Limb (tissue), 2 donors: ENCODE measurements around the gene RXFP1.

Experiments used
- DNase-seq, 2 donors: peaks; one replicate each; pipeline ENCODE4 v3.0.0-alpha.2; 2016; ENCODE audit errors: extremely low spot score in 2 of 2

The RXFP1 gene

DNA sequence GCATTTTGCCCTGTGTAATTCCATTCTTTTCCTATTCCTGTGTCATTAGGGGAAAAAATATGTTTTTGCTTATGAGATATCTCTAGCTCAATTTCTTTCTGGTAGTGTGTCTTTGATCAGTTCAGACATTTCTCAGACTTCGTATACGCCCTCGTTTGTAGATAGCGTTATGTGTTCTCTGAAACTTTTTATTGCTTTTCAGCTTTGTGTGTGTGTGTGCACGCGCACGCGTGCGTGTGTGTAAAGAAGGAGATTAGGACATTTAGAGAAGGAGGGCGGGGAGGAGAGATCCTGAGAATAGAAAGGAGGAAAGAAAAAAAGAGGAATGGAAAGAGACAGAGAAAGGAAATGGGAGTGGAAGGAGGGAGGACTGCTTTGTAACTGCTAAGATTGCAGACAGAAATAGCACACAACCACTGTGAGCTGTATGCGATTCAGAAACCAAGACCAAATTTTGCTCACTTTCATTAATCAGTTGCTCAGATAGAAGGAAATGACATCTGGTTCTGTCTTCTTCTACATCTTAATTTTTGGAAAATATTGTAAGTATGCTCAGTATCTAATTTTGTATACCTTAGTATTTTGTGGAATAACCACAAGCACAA is at the start of gene RXFP1:
Gene RXFP1 (plus strand): TSS at position 399 of the 605 bp plus-strand sequence. CDS start 95 bp downstream, at position 494.
- DNase-seq: no peak

DNA sequence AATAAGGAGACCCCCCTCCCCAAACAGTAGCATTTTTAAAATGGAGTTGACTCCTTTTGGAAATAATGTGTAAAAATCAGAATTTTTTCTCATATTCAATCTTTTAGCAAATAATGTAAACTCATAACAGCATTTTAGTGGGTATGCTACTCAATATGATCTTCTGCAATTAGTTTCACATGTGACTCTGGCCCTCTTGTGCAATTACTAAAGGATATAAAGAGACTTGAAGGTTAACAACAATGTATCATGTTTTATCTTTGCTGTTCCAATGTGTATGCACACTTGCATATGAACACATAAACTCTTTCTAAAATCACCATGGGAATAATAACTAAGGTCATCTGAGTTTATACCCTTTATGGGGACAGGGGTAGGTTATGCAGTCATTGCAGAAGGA is 39.9 kb upstream of the RXFP1 start:
- no peak for DNase-seq

DNA sequence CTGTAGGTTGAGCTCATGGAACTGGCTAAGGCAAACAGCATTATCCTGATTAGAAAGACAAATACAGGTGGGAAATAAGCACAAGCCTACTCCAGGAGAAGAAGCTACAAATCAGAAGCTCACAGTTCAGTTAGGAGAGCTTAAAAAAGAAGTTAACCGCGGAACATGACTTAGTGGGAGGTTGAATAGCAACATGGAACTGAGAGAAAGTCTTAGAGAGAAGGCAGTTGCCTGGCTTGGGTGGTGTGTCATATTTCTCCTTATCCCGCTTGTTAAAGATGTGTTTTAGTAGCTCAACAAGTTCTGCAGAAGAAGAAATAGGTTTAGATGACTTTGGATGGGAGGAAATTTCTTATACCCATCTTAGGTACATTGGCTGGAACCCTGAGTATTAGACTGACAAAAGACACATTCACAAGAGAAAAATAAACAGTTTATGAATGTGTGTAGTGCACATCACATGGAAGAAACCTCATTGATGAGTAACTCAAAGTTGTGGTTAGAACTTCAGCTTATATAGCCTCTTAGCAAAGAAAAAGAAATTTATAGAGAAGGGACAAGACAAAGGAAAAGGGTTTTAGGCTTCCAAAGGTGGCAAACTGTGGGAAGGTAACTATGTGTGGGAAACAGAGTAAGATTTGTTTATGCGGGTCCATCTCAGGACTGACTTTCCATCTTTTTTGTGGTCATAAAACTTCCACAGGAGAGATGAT is 37.4 kb upstream of the RXFP1 start:
- no peak for DNase-seq

DNA sequence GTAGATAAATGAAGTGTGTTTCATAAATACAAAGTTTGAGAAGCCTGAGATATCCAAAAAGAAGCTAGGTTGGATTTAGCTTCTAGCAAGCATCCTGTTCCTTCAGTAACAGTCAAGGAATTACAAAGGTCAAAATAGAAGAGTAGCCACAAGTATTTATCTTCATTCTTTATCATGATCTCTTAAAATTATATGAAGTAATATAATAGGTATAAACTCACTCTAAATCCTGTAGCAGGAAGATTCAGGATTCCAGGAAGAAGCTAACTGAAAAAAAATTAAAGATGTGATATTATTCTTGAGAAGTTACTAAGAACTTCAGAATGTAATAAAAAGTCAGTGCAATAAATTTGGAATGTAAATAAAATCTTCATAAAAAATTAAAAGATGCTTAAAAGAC is 31.1 kb upstream of the RXFP1 start:
- no peak for DNase-seq

DNA sequence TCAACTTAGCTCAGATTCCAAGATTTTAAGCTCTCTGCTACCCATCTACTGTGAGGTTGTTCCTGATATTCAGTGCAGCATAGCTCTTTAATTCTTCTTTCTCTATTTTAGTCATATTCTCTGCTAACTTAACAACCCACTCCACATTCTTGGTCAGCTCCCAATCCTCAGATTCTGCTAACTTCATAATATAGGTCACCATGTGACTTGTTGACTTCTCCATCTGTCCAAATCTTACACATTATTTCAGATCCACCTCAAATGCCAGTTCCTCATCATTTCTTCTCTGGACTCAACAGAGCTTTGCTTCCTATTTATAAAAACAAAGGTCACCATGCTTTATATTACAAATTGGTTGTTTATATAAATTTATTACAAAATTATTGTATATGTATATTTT is 29.3 kb upstream of the RXFP1 start:
- no peak for DNase-seq

DNA sequence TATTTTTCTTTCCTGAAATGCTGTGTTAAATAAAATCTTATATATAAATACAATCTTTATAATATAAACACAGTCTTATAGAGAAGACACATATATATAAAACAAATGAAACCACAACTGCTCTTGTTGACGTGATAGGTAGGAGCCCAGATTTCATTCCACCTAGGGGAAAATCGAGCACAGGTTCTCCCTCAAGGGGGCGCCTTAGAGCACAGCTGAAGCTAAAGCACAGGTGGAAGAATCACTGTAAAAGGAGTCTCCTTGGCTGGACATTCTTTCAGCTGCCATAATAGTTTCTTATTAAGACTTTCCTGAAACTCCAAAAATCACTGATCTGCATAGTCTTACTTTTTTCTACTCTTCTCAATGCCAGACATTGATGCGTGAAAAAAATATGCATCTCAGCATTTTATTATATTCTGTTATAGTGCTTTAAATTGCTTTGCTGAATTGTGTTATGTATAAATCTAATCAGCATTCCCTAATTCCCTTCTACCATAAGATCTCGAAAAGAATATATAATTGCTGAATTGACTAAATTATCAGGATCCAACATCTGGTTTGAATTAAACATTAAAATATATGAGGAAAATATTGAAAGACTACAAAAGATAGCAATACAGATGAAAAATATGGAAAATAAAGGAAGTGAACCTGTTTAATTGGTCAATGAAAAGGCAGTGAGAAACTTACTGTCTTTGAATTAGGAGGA is 25.5 kb upstream of the RXFP1 start:
- no peak for DNase-seq

DNA sequence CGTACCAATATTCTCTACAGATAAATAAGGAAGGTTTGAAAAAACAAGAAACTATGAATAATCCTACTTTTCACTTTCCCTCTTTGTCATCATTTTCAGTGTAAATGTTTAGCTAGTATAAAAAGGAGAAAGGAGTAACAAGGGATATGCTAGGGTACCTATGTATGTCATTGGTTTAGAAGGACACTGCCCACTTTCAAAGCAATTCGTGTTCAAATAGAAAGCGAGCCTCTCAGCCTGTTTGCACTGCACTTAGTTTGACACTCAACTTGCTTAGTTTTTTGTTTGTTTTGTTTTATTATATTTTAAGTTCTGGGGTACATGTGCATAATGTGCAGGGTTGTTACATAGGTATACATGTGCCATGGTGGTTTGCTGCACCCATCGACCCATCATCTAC is 21.6 kb upstream of the RXFP1 start:
- DNase-seq: no peak

DNA sequence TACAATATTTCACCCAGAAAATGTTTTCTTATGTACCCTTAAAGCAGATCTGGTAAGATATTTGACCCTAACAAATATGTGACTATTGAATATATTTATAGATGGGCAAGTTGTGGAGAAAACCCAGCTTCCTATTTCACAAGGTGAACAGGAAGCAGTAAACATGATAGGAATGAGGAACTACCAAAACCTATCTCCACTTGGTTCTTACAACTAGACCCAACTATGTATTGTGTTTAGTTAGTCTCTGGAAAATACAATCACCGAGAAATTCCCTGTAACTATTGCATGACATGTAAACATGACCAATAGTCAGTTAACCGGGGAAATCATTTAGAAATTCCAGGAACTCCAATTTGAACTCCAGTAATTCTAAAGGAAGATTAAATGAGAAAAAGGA is 8.4 kb upstream of the RXFP1 start:
- no peak for DNase-seq

DNA sequence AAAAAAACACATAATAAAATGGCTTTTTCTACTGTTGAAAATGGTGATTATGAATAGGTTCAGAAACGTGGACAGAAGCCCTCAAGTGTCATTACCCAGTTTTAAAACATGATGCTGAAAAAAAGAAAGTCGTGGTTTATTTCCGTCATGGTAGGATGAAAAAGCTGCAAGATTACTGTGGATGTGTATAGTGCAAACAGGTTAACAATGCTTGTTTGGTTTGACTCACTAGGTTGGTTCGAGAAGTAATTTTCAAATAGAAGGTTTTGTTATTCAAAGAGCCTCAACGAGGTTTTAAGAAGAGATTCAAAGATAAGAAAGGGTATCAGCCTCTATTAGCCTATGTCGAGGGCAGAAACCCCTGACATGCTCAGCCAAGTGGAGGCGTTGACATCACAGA is 2.5 kb upstream of the RXFP1 start:
- no peak for DNase-seq

DNA sequence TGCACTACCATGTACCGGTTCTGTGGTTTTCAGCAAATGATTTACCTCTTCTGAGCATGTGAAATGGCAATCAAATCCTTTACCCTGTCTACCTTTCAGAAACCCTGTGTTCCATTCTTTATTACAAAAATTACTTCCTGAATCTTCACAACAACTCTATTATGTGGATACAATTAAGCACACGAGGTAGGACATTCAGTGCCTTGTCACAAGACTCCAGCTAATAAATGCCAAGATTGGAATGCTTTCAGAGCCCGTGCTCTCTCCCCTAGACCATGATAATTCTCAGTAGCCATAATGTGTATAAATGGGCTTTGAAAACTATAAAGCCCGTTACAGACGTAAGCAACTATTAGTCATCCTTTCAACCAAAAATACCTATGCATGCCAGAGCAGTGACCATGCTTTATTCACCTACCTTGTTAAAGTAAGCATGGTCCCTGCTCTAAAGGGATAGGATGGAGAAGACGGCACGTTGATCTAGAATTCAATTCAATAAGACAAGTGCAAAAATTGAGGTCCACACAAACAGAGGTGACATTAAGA is 2.4 kb downstream of the RXFP1 start:
- no peak for DNase-seq

DNA sequence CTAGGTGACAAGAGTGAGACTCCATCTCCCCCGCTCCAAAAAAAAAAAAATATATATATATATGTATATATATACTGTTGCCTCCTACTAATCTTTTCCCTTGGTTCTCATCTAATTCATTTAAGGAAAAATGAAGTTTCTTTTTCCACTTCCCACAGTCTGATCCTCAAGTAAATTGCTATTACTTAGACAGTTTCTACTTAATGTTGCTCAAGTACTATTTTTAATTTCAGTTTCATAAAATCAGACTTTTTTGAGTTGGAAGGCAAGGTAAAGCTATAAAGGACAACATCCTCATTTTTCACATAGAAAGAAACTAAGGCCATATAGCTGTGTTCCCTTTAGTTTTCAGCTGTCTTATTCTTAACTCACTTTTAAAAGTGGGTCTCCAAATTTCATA is 5.8 kb downstream of the RXFP1 start:
- DNase-seq: no peak

DNA sequence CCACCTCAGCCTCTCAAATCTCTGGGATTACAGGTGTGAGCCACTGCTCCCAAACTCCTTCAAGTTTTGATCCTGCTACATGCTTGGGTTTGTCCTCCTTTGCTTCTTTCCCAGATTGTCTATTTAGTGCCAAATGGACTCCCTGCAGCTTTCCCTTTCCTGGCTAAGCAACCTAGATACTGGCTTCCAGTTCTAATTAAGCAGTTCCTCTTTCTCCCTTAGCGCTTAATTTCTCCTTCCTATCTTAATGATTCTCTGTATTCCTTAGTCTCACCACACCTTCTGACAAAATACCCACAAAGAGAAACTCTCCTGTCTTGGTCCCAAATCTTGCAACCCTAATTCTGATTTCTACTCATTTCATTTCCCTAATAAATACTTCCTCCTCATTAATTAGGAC is 7.8 kb downstream of the RXFP1 start:
- no peak for DNase-seq

DNA sequence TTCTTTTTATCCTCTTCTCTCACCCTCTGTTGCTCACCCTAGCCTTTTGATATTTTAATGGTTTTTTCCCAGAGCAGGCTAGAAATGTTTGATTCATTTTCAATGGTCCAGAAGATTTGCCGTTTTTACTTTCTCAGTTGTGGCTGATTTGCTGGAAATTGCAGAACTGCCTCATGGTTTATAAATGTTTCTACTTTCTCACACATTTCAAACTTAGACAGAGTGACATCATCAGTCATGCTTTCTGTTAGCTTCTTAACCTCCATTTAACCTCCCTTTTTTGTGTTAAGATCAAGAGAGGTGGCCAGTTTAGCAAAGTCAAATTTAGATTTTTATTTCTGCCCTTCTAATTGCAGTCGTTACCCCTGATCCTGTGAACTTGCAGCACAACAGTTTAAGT is 8.7 kb downstream of the RXFP1 start:
- no peak for DNase-seq

DNA sequence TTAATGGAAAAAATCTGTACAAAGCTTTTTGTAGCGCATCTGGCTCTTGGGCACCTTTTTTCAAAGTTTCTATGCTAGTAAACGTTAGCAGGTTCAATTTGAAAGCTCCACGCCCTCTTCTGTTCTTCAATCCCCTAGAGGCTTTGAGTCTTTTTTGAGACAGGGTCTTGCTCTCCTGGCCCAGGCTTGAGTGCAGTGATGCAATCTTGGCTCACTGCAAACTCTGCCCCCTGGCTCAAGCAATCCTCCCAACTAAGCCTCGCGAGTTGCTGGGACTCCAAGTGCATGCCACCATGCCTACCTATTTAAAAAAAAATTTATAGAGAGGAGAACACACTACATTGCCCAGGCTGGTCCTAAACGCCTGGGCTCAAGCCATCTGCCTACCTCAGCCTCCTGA is 9.2 kb downstream of the RXFP1 start:
- DNase-seq: no peak

DNA sequence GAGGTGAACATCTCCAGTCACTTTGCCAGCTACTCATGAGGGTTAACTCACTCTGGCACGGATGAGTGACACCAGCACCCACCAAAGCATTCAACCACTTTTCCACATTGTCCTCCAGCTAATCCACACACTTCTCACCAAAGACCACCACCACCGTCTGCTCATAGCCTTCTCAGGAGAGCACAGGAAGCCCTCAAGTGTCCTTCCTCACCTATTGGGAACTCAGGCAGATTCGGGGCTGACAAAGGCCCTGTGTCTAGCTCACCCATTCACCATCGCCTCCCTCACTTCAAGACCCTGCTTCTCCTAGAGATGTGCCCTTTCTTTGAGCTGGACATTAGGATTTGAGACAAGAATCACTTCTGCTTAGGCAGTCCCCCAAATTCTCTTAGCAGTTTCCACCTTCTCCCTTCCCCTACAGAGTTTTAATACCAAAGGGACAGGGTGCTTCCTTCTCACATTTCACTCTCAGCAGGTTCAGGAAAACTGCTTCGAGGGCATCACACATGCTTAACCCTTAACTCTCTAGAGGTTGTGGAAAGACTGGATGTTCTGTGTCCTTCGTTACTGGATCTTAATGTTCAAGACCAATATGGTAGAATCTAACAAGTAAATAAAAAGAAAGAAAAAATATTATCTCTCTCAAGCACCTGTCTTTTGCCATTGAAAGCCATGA is 11.0 kb downstream of the RXFP1 start:
- DNase-seq: no peak

DNA sequence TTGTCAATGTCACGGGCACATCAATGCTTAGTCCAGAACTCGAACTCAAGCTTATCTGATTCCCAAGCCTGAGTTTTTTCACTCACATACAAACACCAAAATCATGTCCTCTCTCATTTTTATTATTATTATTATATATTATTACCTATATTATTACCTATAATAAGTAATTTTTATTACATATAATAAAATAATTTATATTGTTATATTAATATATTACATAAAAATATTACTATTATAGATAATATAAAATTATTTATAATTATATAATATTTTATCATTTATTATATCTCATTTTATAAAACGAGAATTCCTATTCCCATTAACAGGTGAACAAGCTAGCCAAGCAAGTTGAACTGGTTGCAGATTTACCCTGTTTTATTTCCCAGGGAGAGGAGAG is 13.0 kb downstream of the RXFP1 start:
- DNase-seq: no peak

DNA sequence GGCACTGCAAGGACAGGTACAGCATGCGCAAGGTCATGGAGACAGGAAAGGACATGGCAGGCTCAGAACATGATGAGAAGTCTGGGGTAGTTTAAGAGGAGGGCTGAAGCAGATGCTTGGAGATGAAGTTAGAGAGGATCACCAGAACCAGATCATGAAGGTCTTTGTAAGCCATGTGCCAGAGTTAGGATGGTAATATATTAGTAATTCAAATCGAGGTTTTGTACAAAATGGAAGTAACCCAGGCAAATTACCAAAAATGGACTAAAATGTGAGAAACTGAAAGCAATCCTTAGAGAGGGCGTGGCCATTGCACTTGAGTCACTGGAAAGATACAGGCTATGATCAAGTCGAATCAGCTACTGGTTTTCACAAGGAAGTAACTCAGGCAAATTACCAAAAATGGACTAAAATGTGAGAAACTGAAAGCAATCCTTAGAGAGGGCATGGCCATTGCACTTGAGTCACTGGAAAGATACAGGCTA is 13.5 kb downstream of the RXFP1 start:
- DNase-seq: no peak

DNA sequence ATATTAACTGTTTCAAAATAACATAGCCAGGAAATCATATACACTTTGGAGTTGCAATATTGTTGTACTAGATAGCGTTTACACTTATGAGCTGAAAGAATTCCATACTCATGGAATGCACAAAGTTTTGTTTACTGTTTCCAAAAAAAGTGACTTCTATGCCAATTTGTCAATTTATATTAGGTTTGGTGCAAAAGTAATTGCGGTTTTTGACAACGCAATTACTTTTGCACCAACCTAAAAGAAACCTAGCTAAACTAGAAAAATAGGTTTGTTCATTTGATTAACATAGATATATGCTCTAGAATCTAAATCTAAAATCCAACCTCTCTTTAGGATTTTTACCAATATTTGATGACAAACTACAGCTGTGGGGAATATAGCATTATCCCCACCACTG is 15.2 kb downstream of the RXFP1 start:
- no peak for DNase-seq

DNA sequence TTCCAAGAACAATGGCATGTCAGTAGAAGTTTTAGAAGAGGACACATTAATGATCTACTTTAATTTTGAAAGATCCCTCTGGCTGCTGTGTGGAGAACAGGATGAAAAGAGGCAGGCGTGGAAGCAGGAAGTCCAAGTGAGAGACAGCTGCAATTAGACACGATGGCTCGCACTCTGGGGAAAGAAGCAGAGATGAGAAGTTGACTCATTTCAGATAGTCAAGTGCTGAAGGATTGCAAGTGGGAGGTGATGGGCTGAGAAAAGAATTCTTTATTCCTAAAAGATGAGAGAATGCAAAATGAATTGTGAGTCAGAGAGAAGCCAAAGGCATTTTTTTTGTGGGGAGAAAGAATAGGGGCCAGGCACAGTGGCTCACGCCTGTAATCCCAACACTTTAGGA is 16.5 kb downstream of the RXFP1 start:
- no peak for DNase-seq

DNA sequence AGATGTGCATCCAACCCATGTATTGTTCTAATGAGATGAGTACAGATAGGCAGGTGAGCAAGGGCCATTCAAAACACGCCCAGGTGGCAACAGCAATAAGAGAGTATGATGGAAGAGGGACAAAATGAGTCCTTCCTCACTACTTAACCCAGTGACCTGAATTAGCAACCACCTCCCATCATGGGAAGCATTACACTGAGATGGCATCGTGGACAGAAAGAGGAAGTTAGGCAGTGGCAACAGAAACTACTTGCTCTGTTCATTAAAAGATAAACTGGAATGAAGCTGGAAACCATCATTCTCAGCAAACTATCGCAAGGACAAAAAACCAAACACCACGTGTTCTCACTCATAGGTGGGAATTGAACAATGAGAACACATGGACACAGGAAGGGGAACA is 17.2 kb downstream of the RXFP1 start:
- DNase-seq: no peak

DNA sequence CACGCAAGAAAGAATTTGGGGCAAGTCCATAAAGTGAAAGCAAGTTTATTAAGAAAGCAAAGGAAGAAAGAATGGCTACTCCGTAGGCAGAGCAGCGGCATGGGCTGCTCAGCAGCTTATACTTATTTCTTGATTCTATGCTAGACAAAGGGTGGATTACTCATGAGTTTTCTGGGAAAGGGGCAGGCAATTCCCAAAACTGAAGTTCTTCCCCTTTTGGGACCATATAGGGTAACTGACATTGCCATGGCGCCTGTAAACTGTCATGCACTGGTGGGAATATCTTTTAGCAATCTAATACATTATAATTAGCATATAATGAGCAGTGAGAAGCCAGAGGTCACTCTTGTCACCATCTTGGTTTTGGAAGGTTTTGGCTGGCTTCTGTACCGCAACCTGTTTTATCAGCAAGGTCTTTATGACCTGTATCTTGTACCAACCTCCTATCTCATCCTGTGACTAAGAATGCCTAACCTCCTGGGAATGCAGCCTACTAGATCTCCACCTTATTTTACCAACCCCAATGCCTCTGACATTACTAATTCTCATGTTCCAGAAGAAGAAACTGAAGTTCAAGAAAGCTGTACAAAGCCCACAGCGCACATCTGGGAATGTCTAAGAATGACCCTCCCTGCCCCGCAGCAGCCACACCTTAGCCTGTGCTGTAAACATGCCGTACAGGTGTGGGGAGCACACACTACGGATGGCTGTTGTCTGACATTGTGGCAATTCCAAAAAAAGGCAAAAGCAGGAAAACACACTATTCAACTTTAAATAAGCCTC is 18.6 kb downstream of the RXFP1 start:
- DNase-seq: no peak
